Stimulated activated CD4-positive, alpha-beta T cell treated with anti-CD3 and anti-CD28 coated beads, Interleukin-4, amount 100 ng/mL, for 1 hour (primary cell): ENCODE data around the gene MRPL27.
"Not testable (repeated sequence)": the region's sequence is repeated elsewhere in the genome, so short reads cannot be mapped to it uniquely, and the experiment has no call there.

ENCODE experiments used
- DNase-seq: peaks from one replicate; pipeline ENCODE4 v3.0.0-alpha.2; 2020

The MRPL27 gene

DNA sequence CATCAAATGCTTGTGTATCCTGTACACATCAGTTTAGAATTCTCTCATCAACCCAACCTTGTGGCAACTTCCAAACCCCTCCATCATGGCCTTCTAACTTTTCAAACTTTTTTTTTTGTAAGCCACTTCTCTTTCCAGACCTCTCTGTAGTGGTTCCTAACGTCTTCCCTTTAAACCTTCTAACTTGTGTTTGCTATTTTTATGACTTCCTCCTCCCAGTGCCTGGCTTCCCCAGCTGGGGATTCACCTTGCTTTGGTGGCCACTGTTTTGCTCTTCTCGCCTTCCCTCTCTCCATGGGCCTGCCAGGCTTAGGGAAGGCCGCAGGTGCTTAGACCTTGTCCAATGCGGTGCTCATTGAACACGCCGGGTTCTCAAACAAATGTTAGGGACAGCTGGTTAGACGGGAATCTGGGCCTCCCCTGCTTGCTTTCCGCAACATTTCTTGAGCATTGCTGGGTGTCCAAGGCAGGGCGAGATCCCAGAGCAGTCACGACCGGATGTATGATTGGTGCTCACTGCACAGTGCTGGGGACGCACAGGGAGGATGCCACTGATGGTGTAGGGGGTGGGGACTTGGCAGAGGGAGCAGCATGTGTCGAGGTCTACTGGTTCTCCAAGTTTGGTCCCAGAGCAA, 28.1 kb downstream of the MRPL27 start:
- DNase-seq = no peak

DNA sequence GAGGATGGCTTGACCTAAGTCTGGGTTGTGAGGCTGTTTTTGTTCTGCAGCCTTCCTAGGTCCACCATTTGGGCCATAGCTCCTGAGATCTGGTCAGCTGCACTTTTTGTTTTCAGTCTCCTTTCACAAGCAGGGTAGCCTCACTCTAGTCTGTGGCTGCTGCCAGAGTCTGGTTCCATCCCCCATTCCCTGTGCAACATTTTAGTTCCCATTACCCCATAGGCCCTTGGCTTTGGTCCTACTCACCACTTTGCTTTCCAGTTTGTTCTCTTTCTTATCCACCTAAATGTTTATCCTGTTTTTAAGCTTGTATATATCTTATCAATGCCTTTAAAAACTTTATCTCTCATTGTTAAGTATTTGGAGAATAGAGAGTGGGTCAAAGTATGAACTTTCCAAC, 33.6 kb downstream of the MRPL27 start:
- no peak for DNase-seq

DNA sequence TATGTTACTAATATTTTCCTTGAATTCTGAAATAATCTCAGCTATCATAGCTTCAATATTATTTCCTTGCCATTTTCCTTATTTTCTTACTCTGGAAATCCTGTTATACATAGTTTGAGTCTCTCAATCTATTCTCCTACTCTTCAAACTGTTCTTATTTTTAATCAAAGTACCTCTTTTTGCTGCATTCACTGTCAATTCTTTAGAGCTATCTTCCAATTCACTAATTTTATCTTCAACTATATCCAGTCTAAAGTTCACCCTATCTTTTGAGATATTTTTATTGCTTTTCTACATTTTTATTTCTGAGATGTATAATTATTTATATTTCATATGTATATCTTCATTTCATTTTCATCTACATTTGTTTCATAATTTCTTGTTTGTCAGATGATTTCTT, 34.3 kb downstream of the MRPL27 start:
- DNase-seq = no peak

DNA sequence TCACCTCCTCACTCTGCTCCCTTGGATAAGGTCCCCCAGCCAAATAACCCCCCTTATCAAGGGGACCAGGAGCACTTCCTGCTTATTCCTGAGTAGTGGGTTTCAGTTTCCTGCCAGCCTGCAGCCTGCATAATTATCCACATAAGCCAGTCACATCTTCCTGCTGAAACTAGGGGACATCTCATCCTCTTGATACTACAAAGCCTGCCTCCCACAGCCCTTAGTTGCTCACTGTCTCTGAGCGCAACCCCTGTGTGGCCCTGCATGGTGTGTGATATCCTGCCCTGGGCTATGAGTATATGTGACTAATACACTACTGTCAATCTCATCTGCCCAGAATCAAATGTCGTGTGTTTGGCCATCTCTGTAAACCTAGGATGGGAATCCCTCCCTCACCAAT, 35.0 kb downstream of the MRPL27 start:
- DNase-seq = no peak

DNA sequence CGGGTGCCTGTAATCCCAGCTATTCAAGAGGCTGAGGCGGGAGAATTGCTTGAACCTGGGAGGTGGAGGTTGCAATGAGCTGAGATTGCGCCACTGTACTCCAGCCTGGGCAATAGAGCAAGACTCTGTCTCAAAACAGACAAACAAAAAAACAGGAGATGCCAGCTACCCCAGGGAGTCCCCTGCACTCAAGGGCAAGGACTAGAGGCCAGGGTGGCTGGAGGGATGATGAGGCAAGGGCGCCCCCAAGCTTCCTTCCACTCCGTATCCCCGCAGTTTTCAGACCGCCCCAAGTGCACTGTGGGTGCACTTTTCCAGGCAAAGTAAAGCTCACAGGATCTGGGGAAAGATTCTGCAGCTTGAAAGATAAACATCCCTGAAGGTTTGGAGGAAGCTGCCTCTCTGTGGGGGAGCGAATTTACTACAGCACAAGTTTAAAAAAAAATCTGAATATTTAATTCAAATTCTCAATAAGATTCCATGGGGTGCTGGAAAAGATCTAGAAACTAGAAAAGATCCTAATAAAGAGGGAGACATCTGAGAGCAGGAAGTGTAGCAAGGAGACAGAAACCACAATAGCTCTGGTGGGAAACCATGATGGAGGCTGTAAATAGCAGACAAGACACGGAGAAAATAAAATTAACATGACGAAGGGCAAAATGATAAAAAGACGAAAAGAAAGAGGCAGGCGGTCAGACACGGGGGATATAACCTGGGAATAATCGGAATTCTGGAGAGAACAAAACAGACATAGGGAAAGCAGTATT, 39.5 kb downstream of the MRPL27 start:
- DNase-seq = not testable (repeated sequence)

DNA sequence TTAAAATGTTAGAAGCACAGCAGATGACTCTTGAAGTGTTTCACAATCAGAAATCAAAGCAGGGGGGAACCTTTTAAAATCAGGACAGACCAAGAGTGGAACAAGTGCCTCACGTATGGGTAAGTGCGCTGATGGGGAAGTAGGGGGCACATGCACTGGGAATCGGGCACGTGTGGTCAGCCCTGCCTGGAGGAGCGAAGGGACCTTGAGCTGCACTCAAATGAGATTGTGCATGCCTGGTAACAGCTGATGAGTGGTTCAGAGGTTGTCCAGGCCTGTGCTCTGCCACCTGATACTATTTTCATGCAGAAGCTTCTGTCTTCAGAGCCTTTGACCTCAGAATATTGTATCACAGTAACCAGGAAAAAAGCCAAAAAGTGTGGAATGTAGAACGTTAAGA, 40.8 kb downstream of the MRPL27 start:
- DNase-seq = no peak

DNA sequence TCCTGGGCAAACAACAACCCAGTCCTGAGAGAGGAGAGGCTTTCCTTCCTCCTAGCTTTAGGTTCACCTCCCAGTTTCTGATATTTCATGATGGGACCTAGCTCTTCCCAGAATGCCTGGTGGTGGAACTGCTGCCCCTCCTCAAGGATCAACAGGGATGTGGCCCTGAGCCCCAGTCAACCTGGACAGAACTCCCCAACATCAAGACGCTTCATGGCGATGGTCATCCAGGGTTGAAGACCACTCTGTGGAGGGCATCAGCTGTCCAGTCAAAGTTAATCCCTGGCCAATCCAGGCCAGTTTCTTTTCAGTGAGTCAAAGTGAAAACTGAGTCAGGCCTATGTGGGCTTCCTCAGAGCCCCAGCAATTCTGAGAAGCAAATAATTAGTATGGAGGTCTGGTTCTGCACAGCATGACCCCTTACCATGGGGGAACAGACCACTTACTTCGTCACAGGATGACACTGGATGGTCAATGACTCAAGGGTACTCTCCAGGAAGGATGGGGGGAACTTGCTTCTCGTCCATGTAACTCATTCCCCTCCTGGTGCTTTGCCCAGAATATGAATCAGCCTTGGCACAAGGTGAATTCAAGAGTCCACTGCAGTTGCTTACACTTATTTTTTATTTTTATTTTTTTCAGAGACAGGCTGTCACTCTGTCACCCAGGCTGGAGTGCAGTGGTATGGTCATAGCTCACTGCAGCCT, 41.7 kb downstream of the MRPL27 start:
- DNase-seq = no peak

DNA sequence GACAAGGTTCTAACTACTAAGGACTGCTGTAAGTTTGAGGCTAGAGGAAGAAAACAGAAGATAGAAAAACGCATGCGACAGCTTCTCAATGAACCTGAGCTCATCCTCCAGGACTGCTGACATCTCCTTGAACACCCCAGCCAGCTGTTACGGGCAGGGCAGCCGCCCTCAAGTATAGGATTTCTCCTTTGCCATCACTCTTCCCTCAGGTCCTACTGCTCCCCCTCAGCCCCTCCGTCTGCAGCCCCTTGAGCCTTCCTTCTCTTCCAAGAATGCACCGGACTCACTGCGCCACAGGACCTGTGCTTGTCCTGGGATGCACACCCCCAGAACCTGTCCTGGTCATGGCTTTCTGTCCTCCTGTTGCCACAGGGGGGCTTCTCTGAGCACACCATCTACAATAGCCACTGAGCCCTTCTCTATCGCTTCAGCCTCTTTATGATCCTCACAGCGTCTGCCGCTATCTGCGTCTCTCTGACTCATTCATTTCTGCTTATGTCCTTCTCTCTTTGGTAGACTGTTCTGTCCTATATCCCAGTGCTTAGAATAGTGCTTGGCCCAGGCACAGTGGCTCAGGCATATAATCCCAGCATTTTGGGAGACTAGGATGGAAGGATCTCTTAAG, 42.7 kb downstream of the MRPL27 start:
- no peak for DNase-seq

DNA sequence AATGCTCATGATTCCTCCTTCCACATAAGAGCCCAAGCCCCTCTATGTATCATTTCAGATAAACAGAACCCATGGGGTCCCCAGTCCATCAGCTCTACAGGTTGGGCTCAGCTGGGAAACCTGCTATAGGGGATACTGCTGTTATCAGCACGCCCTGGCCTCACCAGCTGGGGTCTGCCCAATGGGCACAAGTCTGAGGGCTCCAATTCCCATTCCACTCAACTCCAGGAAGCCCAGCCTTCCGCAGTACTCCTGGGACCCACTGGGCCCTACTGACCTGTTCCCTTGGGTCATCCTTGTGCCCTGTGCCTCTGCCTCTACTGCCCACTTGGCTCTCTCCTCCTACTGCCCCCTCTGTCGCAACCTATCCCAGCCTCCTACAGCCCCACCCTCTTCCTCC, 43.3 kb downstream of the MRPL27 start:
- DNase-seq = no peak

DNA sequence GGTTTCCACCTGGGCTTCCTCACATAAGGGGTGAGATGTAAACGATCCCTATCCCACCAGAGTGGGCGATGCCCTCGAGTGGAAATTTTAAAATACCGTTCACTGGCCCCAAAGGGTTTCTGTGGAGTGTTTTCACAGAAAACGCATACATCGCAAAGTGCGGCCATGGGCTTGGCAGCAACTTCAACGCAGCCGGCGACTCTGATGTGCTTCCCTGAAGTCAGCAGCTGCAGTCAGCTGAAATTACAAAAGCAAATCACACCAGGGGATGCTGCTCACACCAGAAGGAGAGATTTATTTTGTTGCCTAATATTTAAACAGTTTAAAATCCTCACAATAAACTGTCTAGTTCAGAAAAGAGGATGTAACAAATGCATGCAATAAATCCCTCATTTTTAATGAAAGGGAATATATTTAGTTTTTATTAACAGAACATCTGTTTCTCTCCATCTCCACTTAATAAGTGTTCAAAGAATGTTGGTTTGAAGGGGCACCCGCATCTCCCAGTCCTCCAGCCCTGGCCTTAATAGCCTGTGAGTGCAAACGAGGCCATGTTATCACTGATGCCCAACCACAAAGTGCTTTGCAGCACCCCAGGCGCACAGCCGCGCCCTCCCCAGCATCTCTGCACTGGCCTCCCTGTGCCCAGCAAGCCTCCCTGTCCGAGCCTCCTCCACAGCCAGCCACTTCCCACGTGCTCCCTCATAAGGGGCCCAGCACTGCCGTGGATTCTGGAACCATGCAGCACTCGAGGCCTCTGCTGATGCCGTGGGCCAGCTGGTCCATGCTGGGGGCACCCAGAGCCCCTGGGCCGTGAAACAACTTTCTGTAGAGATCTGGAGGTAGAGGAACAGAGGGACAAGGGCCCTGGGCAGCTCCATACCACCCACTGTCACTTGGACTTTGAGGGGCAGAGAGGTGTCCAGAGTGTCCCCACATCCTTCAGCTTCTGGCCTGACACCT, 44.3 kb downstream of the MRPL27 start:
- DNase-seq = no peak

DNA sequence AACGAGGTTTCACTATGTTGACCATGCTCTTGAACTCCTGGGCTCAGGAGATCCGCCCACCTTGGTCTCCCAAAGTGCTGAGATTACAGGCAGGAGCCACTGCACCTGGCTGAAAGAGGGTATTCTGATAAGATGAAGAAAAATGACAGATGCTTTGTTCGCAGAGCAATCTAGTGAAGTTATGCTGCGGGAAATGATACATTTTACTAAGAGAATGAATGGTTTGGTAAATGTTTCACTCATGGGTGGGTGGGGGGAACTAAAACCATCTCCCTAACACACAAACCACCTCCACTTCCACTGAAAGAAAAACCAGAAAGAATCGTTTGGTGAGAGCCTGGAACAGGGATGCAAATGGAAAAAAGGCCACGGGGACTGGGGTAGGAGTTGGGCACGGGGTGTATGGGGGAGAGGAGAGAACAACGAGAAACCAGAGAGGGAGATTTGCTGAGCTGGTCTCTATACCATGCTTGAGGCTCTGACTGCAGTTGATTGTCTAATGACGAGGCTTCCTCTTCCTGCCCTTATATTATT, 46.1 kb downstream of the MRPL27 start:
- DNase-seq = no peak

DNA sequence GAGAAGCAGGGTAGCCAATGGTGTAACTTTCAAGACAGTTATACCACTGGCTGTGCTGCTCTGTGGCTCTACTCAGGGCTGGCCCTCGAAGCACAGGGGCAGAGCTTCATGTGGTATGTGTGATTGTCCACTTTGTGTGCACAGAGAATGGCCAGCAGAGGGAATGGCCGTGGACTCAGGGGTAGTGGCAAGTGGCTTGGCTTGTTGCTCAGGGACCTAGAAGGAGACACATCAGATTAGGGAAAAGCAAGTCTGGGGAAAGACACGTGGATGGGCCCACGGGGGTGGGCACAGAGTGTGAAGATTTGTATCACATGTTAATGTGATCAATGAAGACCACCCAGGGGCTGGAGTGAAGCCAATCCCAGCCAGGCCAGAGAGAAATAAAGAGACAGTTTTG, 47.1 kb downstream of the MRPL27 start:
- no peak for DNase-seq

DNA sequence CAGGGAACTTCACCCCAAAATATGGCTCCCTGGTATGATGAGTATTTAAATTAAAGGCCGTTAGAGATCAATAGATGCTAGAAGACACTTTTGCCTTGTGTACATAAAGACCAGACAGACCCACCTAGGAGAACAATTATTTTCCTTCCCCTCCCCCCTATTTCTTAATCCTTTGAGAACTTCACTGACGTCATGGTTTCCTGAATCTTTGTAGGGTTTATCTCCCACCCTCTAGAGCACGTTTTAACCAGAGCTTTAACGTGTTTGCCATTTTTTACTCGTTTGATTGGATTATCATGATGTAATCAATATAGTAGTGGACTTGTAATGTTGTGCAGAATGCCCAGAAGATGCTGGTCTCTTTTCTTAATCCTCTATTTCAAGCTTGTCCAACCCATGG, 49.9 kb downstream of the MRPL27 start:
- DNase-seq = no peak

DNA sequence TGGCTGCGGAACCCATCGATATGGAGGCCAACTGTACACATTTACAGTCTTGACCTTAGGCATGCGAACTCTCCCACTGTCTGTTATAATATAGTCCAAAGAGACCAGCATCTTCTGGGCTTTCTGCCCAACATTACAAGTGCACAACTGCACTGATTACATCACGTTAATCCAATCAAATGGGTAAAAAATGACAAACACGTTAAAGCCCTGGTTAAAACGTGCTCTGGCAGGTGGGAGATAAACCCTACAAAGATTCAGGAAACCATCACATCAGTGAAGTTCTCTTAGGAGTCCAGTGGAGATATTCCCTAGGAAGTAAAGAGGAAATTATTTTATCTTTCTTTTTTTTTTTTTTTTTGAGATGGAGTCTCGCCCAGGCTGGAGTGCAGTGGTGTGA, 50.7 kb downstream of the MRPL27 start:
- no peak for DNase-seq

DNA sequence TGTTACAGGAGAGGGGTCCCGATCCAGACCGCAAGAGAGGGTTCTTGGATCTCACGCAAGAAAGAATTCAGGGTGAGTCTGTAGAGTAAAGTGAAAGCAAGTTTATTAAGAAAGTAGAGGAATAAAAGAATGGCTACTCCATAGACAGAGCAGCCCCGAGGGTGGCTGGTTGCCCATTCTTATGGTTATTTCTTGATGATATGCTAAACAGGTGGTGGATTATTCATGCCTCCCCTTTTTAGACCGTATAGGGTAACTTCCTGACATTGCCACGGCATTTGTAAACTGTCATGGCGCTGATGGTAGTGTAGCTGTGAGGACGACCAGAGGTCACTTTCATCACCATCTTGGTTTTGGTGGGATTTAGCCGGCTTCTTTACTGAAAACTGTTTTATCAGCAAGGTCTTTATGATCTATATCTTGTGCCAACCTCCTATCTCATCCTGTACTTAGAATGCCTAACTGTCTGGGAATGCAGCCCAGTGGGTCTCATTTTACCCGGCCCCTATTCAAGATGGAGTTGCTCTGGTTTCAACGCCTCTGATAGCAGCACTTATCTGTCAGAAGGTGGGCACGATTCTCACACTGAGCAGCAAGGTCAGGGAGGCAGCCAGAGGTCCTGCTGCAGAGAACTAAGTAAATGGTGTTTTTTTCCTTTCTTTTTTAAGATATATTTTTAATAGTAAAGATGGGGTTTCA, 53.5 kb downstream of the MRPL27 start:
- DNase-seq = no peak

DNA sequence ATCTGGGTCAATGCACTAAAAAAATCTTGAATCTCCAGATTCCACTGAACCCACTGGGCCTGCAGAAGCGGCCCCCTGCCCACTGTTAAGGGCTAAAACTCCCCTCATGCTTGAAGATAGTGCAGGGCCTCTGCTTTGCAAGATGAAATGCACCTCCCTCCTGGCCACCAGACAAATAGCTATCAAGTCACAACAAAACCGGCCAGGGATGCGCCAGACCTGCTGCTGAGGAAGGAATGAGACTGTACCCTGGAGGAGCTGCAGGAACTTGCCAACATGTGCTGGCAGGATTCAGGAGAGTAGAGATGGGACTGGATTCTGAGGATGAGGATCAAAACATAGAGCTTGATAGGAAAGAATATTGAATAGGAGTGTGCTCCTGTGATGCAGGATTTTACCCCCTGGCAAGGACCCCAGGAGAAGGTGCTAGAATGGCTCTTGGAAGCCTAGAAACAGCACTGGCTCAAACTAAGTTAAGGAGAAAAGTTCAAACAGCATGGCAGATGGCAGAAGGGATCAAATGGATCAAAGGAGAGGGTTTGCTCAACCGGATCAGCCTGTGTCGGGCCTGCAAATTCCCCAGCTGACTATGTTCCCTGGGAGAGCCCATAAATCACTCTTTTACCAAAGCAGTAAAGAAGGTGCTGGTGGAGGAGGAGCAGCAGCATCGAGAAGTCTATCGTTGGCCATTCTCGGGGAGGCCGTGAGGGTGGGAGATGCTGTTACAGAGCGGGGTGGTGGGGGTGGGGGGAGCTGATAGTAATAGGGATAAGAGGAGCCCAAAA, 54.3 kb downstream of the MRPL27 start:
- no peak for DNase-seq
